Right lung (tissue), 5 donors: Measurements from ENCODE around the gene MAST4. TPM values are rescaled to one million over a fixed set of nuclear protein-coding genes. Genes with fewer than 3 reads are reported as not detected.
A peak's percentile ranks its signal among the peaks of the same experiment; 100 is the strongest.

Source experiments
- DNase-seq, 2 donors: peaks; one replicate each; pipeline ENCODE4 v3.0.0-alpha.2; 2013
- polyA plus RNA-seq, 5 donors: library from polyadenylated mRNA; unstranded; fragments of 120-200 nt; gene quantifications; one replicate each; pipeline versions ENCODE4 v1.2.1 to v1.2.3, GENCODE V29; 2013; ENCODE audit warnings: inconsistent platforms in 1 of 5, low replicate concordance in 1 of 5; ENCODE audit not compliant: insufficient read length in 5 of 5, insufficient read depth in 1 of 5

Gene MAST4
- polyA plus RNA-seq, 5 donors: 33.7 to 51.2 (median 47.5) TPM

DNA sequence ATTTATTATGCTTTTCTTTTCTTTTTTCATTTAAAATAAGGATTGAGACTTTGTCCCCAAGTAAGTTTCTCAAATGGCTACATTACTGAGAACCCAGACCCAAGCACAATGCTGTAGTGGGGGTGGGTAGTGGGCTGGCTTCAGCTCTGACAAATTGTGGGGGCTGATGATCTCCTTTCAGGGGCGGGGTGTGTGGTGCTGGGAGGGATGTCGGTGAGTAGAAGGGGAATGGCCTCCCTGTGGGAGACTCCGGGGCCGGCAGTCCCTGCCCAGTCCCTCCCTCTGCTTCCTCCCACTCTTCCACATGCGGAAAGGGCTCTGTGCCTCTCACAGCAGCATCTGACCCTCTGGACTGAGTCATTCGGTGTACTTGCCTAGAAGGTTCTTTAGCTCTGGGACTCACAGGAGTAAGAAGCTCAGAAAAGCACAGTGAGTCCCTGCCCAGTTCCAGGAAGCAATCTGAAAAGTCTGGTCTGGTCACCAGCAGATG is 586.2 kb downstream of the MAST4 start:
- no peak for DNase-seq

DNA sequence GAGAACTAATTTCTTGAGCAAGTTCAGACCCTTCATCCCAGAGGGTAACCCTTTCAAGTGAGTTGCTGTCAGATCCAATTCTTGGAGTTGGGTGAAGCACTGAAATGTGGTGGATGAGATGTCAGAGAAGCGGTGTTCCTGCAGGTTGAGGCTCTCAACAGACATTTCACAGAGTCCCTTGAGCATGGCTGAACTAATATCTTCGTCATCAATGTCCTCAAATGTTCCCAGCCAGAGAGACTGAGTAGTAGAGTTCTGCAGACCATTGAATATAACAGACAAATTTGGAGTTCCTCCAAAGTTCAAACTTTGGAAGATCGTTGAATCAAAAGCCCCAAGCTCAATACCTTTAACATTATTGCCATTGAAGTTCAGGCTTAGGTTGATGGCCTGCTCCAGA is 587.7 kb downstream of the MAST4 start:
- DNase-seq: no peak

DNA sequence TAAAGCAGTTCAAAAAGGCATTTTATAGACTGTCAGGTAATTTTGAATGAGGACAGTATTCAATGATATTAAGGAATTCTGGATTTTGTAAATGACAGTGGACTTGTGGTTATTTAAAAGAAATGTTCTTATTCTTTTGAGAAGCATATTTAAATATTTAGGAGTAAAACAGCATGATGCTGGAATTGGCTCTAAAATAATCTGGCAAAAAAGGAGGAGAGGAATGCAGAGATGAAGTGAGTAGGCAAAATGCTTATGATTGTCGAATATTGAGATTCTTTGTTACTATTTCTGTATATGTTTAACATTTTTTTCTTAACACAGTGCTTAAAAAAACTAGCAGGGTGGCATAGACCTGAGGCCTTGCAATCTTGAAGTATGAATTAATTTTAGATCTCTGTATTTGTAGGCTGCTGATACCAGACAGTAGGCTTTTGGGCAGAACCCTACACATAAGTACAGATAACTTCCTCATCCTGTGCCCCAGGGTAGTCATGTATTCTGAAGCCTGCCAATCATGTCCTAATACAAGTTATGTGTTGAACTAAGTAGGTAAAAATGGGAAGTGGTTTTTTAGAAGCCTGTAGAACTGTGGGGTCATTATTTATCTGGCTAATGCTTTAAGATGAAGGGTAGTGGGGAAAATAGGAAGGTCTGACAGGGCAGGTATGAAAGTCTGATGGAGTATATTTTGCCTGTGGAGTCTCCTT is 591.0 kb downstream of the MAST4 start:
- DNase-seq: no peak

DNA sequence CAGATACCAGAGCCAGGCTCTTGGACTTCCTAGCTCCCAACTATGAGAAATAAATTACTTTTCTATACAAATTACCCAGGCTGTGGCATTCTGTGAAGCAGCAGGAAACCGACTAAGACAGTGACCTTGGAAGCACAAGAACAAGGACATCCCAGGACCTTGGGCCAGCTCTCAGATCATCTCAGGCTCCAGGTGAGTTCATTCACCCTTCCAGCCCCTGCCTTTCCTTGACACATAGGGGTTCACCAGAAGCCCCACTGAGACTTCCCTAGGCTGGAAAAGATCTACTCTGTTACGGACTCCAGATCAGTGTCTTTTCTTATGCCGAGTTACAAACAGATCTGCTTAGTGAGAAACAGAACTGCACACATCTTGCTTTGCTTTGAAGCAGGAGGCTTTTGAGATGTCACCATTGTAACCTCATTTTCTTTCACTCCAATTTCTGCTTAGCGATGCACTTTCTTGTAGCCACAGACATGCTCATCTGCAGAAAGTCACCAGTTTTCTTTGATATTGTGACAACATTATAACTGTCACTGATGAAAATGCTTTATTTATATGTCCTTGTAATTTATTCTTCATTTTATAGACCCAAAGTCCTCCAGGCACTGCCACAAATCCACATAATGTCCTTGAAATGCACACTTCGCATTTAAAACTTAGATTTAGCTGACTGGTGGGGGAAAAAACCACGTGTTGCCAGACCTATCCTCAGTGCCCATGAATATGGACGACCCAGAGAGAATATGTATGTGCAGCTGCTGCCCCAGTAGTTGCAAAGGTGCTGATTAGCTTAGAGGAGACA is 592.3 kb downstream of the MAST4 start:
- DNase-seq: no peak

DNA sequence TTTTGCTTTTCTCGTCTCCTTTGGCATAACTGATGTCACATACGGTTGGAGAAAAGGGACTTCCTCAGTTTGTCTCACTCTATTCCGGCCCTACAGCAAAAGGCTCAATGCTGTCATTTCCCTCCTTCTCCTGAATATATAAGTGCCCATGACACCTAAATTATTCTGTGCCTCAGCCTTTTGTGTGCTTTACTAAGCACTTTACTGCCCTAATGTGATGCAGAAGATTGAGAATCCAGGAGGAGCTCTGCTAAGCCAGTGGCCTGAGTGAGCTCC is 592.8 kb downstream of the MAST4 start:
- DNase-seq: no peak

DNA sequence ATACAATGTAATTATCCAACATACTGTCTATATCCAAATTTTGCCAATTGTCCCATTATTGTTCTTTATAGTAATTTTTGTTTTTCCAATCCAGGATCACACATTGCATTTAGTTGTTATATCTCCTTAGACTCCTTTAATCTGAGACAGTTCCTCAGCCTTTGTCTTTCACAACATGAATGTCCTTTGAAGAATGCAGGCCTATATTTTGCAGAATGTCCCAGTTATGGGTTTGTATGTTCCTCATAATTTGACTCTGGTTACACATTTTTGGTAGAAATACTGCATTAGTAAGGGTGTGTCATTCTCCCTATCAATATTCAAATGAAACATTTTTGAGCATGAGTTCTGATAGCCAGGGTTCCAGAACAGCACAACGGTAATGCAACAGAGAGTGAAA is 593.7 kb downstream of the MAST4 start:
- no peak for DNase-seq

GRCh38 chr5:67190410-67190809 is 594.2 kb downstream of the MAST4 start:
- no peak for DNase-seq

- no peak for DNase-seq
Measured at GRCh38 chr5:67190861-67191260, 594.7 kb downstream of the MAST4 start.

GRCh38 chr5:67192719-67193438 is 596.7 kb downstream of the MAST4 start:
- peak in 1 of 2 donors; percentile 56 for DNase-seq

- DNase-seq: no peak
Measured at GRCh38 chr5:67193439-67193807, 597.2 kb downstream of the MAST4 start.

- DNase-seq: no peak
Measured at GRCh38 chr5:67194166-67194565, 598.0 kb downstream of the MAST4 start.

DNA sequence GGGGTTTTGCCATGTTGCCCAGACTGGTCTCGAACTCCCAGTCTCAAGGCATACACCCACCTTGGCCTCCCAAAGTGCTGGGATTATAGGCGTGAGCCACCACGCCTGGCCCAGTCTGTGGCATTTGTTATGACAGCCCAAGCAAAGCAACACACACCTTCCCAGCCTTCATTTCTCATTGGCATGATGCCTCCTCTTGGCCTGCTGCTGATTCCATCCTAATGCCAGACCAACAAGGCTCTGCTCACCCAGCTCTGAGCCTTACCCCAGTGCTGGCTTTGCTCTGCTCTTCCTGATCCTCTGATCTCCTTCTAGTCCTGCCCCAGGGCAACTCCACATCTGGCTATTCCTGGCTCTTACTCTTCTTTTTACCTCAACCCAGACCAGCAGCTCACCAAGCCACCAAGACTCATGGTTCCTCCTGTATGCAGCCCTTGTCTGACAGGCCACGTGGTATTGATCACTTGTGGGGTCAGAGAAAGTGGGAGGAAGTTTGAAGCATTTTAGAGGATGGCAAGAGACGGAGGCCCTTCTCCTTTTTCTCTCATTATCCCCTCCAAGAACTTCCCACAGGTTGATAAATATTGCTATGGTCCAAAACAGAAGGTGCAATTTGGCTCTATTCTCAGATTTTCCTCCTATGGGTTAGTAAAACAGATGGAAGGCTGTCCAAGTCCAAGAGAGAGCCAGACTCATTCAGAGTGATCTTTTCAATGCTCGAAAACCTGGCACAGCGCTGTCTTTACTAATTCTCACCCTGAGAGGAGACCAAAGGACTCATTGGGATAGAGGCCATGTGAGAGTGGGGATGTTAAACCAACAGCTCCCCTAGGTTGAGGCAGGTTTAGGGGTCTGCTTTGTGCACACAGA is 599.4 kb downstream of the MAST4 start:
- DNase-seq: no peak

- DNase-seq: no peak
Measured at GRCh38 chr5:67196537-67197059, 600.4 kb downstream of the MAST4 start, which contains the start of gene CD180. CD180 (minus strand) TSS chr5:67196799; CDS start chr5:67196641, 158 bp downstream.

- DNase-seq: no peak
Measured at GRCh38 chr5:67197536-67197935, 601.3 kb downstream of the MAST4 start.

DNA sequence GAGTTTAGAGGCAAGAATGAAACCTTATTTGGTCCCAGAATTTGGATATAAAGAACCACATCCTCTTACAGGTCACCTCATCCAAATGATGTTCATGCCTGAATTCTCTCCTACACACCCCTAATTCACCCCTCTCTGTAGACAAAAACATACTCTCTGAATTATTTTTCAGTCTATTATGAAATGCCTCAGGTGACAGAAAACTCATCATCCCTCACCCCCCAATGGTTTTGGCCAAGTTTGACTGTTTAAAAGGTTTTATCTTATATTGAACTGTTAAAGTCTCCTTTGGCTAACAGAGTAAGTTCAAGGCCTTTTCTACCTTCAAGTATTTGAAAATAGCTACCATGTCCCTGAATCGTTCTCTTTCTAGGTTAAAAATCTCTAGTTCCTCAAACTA is 602.7 kb downstream of the MAST4 start:
- no peak for DNase-seq

GRCh38 chr5:67199859-67200258 is 603.7 kb downstream of the MAST4 start:
- no peak for DNase-seq

- DNase-seq: no peak
Measured at GRCh38 chr5:67200809-67201562, 604.8 kb downstream of the MAST4 start.

- no peak for DNase-seq
Measured at GRCh38 chr5:67201897-67202549, 605.8 kb downstream of the MAST4 start.

DNA sequence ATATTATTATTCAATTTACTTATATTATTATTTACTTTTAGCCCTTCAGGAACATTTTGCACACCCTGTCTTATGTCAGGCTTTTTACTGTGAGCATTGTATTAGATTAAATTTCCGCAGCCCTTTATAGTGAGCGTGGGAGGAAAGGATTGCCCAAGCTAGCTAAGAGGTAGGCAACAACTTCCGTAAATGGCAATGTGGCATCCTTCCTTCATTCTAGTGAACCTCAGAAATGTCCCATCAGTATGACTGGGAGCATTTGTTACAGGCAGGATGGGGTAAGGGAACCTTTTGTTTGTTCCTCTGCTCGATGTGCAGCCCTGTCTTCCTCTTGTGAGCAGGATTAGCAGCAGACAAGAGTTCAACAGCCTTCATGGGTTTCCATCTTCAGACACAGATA is 606.6 kb downstream of the MAST4 start:
- no peak for DNase-seq

DNA sequence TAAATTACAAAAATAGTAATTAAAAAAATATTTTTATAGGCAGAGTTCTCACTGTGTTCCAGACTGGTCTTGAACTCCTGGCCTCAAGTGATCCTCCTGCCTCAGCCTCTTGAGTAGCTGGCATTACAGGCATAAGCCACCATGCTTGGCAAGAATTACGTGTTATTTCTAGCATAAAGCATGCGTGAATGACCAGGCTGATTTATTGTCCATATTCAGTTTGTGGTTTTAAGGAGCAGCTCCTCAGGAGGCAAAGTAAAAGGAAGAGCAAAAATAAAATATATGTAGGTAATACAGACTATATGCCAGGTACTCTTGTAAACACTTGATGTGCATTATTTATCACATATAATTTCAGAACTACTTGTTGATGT is 607.5 kb downstream of the MAST4 start:
- DNase-seq: no peak
